ENCODE data around the gene ITIH6.
"Not testable (repeated sequence)": the region's sequence is repeated elsewhere in the genome, so short reads cannot be mapped to it uniquely, and the experiment has no call there.

Gene ITIH6

GRCh38 chrX:54746928-54747327 is 51.1 kb downstream of the ITIH6 start:
- no peak for TF ChIP-seq CTCF (conservative IDR thresholded peaks at IDR 0.05; ENCODE audit: low read depth, low read length)
- no peak overlapping the region for H3K4me3 ChIP-seq (ENCODE audit: low read length)
- DNase-seq (ENCODE audit: low read depth) = no peak

GRCh38 chrX:54745676-54746075 is 52.4 kb downstream of the ITIH6 start:
- no peak overlapping the region for H3K4me3 ChIP-seq (ENCODE audit: low read length)
- no peak for TF ChIP-seq CTCF (conservative IDR thresholded peaks at IDR 0.05; ENCODE audit: low read depth, low read length)
- no peak for DNase-seq (ENCODE audit: low read depth)

GRCh38 chrX:54738567-54738966 is 59.5 kb downstream of the ITIH6 start:
- not testable (repeated sequence) for H3K4me3 ChIP-seq (ENCODE audit: low read length); DNase-seq (ENCODE audit: low read depth)

GRCh38 chrX:54736298-54736942 is 61.6 kb downstream of the ITIH6 start:
- not testable (repeated sequence) for H3K4me3 ChIP-seq (ENCODE audit: low read length); DNase-seq (ENCODE audit: low read depth)

GRCh38 chrX:54721424-54721823 is 76.6 kb downstream of the ITIH6 start:
- TF ChIP-seq CTCF (conservative IDR thresholded peaks at IDR 0.05; ENCODE audit: low read depth, low read length) = no peak
- H3K4me3 ChIP-seq (ENCODE audit: low read length) = no peak overlapping the region
- no peak for DNase-seq (ENCODE audit: low read depth)

GRCh38 chrX:54715621-54716020 is 82.4 kb downstream of the ITIH6 start:
- DNase-seq (ENCODE audit: low read depth) = no peak
- no peak for TF ChIP-seq CTCF (conservative IDR thresholded peaks at IDR 0.05; ENCODE audit: low read depth, low read length)
- no peak overlapping the region for H3K4me3 ChIP-seq (ENCODE audit: low read length)

- H3K4me3 ChIP-seq (ENCODE audit: low read length) = no peak overlapping the region
- DNase-seq (ENCODE audit: low read depth) = no peak
- no peak for TF ChIP-seq CTCF (conservative IDR thresholded peaks at IDR 0.05; ENCODE audit: low read depth, low read length)
Measured at GRCh38 chrX:54714424-54714823, 83.6 kb downstream of the ITIH6 start.

- DNase-seq (ENCODE audit: low read depth) = no peak
- H3K4me3 ChIP-seq (ENCODE audit: low read length) = no peak overlapping the region
- TF ChIP-seq CTCF (conservative IDR thresholded peaks at IDR 0.05; ENCODE audit: low read depth, low read length) = no peak
Measured at GRCh38 chrX:54711735-54712134, 86.3 kb downstream of the ITIH6 start.

All from retinal pigment epithelial cell (primary cell).